Vagina (tissue), 2 donors: ENCODE measurements around the gene LARP1.

Source experiments
- POLR2A ChIP-seq, 2 donors: fragments of 450-650 bp; IDR thresholded peaks; one replicate each; pipeline ENCODE4 v1.6.1; 2017; ENCODE audit warnings: antibody characterized with exemption in 2 of 2, mild to moderate bottlenecking in 2 of 2, moderate library complexity in 2 of 2
- POLR2AphosphoS5 ChIP-seq, 2 donors: sonication (generic); formaldehyde crosslinking; IDR thresholded peaks; one replicate each; pipeline ENCODE4 v1.9.0; 2017; ENCODE audit warnings: antibody characterized with exemption in 2 of 2, mild to moderate bottlenecking in 2 of 2, low read depth in 1 of 2; ENCODE audit not compliant: insufficient read depth in 1 of 2
- TF ChIP-seq, protein P1 (sequence below), 3 experiments: fragments of 450-650 bp in 2 of 3; fragments of 200-600 bp in 1 of 3; sonication (generic) in 1 of 3; IDR thresholded peaks; one replicate each; pipeline ENCODE4 v1.5.1; 2017 to 2019; ENCODE audit warnings: antibody characterized with exemption in 3 of 3, mild to moderate bottlenecking in 2 of 3, moderate library complexity in 2 of 3

DNA sequence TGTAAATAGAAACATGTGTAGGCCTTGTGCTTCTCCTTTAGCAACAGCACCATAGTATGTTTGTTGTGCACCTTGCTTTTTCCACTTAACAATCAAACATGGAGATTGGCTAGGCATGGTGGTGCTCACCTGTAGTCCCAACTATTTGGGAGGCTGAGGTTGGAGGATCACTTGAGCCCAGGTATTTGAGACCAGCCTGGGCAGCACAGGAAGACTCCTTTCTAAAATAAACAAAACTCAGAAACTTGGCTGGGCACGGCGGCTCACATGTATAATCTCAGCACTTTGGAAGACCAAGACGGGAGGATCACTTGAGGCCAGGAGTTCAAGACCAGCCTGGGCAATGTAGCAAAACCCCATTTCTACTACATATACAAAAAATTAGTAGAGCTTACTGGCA lies 96.2 kb downstream of the LARP1 start:
- no peak for TF ChIP-seq POLR2AphosphoS5 (IDR thresholded peaks at IDR 0.05; ENCODE audit: insufficient read depth in 1 of 2, low read depth in 1 of 2)
- TF ChIP-seq, protein P1, sequence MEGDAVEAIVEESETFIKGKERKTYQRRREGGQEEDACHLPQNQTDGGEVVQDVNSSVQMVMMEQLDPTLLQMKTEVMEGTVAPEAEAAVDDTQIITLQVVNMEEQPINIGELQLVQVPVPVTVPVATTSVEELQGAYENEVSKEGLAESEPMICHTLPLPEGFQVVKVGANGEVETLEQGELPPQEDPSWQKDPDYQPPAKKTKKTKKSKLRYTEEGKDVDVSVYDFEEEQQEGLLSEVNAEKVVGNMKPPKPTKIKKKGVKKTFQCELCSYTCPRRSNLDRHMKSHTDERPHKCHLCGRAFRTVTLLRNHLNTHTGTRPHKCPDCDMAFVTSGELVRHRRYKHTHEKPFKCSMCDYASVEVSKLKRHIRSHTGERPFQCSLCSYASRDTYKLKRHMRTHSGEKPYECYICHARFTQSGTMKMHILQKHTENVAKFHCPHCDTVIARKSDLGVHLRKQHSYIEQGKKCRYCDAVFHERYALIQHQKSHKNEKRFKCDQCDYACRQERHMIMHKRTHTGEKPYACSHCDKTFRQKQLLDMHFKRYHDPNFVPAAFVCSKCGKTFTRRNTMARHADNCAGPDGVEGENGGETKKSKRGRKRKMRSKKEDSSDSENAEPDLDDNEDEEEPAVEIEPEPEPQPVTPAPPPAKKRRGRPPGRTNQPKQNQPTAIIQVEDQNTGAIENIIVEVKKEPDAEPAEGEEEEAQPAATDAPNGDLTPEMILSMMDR (IDR thresholded peaks at IDR 0.05) = no peak
- no peak for TF ChIP-seq POLR2A (IDR thresholded peaks at IDR 0.05)
